Stimulated activated CD8-positive, alpha-beta memory T cell treated with anti-CD3 and anti-CD28 coated beads, Interleukin-12 subunit alpha, Interleukin-12 subunit beta, amount 100 ng/mL, for 4 hours (primary cell): ENCODE data around the gene BANP.
"Not testable (repeated sequence)": the region's sequence is repeated elsewhere in the genome, so short reads cannot be mapped to it uniquely, and the experiment has no call there.

Experiments used
- DNase-seq: peaks from one replicate; pipeline ENCODE4 v3.0.0-alpha.2; 2020; ENCODE audit warnings: low read depth

The BANP gene

DNA sequence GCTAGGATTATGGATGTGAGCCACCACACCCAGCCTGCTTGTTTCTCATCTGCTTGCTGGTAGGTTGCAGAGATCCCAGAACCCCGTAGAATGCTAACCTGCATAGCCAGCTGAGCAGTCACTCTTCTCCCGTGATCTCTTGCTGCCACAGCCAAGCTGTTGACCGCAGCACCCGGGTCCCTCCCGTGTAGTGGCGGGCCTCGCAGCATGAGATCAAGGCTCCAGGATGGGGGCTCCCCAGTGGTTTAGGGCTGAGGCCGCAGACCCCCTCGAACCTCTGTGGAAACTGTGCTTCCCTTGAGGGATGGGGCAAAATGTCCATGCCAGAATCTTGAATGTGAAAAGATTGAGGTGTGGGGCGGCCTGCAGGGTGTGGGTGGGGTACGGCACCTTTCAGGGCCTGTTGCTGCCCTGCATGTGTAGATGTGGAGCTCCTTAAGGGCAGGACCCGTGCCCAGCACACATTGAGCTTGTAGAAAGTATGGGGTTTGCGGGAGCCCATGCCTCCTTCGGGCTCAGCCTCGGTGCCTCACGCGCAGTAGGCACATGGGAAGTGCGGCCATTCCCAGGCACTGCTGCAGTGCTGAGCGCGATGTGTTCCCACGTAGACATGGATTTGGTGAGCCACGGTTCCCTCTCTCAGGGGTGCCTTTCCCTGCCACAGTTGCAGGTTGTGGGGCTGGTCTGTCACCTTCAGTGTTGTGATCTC lies 99.9 kb downstream of the BANP start:
- DNase-seq: no peak

DNA sequence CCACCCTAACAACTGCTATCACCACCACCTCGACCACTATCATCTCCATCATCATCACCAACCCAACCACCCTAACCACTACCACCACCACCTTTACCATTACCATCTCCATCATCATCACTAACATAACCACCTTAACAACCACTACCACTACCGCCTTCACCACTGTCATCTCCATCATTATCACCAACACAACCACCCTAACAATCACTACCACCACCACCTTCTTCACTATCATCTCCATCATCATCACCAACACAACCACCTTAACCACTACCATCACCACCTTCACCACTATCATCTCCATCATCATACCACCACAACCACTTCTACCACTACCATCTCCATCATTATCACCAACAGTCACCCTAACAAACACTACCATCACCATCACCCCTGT lies 101.4 kb downstream of the BANP start:
- no peak for DNase-seq

DNA sequence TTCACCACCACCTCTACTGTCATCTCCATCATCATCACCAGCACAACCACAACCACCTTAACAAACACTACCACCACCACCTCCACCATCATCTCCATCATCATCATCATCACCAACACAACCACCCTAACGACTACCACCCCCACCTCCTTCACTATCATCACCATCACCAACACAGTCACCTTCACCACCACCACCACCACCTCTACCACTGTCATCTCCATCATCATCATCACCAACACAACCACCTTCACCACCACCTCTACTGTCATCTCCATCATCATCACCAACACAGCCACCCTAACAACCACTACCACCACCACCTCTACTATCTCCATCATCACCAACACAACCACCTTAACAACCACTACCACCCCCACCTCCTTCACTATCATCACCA lies 102.2 kb downstream of the BANP start:
- not testable (repeated sequence) for DNase-seq

DNA sequence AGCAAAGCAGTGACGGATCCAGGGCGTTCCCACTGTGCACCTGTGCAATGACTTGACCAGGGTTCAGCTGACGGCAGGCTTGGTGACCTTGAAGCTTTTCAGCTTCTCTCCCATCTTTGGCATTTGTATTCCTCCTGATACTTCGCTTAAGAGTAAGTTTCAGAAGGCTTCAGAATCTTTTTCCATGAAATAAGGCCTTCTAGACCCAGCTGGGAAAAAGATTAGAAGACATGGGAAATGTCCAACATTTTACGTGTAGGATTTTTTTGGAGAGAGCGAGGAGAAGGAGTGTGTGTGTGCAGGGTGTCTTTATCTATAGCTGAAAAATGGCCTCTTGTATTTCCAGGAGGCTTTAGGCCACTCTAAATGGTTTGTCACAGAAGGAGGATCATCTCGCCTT lies 104.1 kb downstream of the BANP start:
- no peak for DNase-seq

DNA sequence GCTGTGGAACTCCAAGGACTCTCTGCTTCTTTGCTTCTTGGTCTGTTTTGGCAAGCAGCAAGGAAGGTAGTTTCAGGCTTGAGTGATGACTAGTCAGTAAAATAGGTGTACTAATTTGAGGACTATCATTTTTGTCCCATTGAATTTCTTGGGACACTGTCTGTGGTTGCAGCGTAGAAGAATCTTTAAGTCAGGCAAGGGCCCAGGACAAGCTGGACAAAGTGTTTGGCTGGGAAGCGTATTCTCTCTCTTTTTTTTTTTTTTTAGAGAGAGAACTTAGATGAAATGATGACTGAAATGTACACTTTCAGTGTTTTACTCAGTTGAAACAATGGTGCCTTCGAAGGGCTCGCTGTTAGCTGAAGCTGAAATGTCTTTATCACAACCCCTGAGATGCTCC lies 105.0 kb downstream of the BANP start:
- DNase-seq: no peak

DNA sequence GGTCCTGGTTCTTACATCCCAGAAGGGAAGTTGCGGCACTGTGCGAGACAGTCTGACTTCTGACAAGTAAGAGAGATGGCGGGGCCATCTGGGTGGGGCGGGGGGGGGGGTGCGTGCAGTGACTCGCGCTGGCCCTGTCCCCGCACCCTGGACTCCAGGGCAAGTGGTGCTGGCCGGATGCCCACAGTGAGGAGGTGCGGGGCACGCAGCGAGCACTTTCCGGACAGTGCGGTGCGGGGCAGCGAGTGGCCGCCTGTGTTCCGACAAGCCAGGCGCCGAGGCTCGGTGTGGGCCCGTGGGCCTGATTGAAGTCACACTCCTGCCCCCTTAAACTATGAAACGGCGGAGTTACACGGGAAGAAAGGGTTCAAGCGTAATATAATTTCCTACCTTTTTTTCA lies 106.4 kb downstream of the BANP start:
- no peak for DNase-seq

DNA sequence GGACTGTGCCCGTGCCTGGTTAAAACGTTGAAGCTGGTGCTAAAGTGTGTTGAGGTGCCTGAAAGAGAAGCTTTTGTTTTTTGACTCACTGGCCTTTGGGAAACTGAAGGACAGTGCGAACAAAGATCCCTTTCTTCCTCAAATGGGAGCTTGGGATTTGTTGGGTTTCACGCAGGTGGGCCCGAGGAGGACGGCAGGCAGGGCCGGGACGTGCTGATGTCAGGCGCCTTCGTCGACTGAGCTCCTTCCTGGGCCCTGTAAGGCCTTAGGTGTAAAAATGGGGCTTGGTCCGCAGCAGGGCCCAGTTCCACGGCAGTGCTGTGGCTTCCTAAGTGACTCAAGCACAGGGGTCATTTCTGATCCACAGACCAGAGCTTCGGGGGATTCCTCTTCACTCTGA lies 106.9 kb downstream of the BANP start:
- no peak for DNase-seq

DNA sequence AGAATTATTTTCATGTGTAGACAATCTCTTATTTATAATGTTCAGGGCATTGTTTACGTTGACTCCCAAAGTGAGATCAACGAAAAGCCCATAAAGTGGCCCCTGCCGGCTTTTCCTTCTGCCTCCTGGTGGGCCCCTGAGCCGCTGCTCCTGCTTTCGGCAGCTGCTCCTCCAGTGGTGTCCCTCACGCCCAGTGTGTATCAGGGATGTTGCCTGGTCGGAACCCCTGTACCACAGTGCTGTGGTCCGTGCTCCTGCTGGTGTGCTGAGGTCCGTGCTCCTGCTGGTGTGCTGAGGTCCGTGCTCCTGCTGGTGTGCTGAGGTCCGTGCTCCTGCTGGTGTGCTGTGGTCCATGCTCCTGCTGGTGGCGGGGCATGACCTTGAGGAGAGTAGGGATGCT lies 107.6 kb downstream of the BANP start:
- DNase-seq: no peak

DNA sequence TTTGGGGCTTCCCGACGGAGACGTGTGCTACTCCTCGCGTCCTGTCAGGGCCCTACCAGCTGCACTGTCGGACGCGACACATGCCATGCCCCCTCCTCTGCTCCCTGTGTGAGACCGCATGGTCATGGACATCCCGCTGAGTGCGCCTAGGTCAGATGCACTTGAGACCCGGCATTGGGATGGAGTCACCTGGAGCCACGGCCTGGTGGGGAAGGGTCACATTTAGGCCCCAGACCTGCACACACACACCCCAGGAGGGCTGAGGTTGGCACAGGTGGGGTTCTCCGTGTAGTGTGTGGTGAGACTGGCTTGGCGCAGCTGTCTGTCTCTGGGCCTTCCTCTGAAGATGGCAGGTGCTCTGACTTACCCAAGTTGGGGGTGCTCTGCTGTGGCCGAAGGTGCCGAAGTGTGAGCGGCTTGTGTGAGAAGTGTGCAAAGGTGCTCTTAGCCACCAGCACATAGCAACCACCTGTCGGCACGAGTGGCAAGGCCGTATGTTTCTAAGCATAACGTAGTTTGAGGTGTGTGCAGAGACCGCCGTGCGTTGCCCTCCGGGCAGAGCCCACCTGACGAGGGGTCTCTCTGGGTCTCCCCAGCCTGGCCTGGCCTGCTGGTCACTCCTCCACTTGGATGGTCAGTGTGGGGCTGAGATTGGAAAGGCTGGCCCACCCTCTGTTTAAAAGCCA lies 108.6 kb downstream of the BANP start:
- DNase-seq: no peak

DNA sequence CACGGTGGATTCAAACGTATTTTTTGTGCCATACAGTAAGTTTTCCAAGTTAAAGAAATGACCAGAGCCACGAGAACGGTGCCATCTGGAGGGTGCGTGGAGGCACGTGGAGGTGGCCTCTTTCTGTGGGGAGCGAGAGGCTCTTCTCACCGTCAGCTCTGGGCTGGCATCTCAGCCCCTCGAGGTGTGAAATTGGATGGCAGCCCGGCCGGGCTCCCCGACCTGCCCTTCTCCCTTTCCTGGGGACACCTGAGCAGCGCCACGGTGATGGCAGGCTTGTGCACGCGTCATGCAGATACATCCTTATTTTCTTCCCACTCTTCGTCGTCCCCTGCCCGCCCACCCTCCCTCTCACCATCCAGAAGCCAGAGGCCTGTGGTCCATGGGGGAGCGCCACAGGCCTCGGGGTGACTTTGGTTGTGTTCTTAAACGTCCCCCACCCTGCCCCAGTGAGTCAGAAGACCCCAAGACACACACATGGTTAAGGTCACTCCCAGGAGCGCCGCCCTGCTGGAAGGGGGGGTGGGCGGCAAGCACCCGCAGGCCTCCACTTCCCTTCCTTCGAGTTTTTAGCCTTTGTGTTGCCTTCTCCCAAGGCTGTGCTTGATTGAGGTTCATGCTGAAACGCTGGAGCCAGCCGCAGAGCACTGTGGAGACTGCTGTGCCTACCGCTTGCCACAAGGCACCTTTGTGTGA lies 109.4 kb downstream of the BANP start:
- no peak for DNase-seq

DNA sequence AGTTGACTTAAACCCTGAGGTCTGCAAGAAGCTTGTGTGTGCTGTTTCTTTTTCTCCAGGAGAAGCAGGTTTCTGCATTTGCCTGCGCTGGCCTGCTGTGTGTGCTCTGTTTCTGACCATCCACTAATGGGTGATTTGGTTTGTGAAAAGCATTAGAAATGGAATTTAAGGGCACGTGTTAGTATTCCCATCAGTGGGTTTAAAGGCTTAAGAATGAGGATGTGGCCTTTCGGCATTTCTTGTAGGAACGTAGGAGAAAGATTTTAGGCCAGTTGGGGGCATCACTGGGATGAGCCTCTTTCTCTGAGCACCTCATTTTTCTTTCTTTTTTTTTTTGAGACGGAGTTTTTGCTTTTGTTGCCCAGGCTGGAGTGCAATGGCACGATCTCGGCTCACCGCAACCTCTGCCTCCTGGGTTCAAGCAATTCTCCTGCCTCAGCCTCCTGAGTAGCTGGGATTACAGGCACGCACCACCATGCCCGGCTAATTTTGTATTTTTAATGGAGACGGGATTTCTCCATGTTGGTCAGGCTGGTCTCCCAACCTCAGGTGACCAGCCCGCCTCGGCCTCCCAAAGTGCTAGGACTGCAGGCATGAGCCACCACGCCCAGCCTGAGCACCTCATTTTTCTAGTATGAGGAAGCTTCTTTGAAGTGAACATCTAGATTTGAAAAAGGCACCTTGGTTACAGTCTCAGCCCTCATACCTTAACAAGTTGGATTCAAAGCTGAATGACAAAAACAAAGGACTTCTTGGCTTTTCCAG lies 110.3 kb downstream of the BANP start:
- DNase-seq: no peak

DNA sequence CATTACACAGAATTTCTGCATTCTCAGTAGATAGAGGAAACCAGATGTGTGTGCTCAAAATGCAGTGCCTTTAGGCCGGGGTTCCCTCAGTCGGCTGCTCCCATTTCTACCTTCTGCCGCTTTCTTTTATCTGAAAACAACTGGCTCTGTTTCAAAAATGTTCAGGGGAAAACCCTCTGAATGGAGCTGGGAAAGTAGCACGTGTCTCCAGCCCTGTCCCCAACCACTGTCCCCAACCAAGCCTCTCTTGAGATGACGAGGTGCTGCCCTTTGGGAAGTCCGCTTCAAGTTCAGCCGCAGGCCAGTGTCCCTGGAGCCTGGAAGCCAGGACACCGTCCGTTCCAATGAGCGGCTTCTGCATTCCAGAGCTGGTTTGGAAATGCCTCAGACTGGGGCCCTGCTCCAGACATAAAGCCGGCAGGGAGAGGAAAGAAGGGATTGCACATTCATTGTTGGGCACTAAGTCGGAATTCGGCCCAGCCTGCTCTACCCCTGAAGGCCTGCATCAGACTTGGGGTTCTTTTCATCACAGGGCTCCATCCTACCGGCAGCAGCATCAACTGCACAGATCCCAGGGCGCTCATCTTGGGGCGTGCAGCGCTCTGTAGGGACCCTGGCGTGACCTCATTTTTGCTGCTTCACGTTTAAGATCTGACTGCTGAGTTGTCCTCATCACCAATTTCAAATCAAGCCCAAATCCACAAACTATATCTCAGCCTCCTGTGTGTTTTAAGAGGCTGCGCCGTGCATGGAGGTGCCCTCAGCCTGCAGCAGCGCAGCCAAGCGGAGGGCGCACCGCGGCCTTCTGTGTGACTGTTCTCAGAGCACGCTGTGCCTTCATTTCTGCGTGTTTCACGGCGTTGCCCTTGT lies 111.3 kb downstream of the BANP start:
- DNase-seq: no peak

DNA sequence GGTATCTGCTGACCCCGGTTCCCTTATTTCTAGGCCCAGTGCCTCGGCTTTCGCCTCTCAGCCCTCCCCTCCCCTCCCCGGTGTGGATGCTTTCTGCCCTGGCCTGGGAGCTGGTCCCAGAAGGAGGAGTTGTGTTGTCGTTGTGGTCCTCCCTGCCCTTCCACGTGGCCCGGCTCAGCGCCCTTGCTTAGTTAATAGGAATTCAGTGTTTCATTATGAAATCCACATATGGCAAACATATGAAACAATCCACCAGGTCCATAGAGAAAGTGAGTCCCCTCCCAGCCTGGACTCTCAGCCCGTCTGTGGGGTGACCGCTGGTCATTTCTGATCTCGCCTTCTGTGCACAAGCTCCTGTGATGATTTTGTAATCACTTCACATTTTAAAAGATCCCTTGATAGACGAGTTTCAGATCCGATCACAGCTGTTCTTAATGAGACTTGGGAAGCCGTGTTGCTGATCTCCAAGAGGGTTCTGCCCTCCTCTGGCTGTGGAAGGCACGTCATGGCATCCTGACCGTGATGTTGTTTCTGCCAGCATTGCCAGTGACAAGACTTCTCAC lies 112.1 kb downstream of the BANP start:
- DNase-seq: no peak

DNA sequence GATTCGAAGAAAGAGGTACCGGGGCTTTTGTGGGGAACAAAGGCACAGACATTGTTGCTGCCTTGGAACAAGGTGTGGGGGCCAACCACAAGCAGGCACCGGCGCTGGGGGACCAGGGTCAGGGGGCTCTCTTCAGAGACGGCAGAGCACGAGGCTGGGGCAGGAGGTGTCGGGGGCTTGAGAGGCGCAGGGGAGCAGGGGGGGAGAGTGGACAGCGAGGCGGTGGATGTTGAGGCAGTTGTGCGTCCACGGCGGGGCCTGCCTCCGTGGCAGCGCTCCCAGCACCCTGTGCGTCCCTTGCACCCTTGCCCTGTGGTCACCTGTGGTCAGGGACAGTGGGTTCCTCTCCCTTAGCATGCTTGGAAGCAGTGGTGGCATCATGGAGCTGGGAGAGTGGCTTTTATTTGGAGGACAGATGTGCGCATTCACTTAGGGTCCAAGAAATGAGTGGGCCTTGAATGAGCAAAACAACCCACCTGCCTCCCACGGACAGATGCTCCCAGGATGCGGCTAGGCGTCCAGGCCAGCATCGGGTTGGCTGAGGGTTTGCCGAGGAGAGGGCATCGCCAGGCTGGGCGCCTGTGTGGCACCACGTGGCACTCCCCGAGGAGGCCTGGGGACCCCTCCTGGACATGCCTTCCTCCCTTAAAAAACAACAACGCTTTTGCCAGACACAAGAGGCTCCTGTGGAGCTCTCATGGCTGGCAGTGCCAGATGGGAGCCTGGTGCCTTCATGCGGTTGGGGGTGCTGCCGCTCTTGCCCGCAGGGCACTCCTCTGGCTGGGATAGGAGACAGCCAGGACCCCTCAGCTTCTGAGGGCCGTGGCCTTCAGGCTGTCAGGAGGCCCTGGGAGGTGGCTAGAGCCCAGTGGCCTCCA lies 113.0 kb downstream of the BANP start:
- no peak for DNase-seq

DNA sequence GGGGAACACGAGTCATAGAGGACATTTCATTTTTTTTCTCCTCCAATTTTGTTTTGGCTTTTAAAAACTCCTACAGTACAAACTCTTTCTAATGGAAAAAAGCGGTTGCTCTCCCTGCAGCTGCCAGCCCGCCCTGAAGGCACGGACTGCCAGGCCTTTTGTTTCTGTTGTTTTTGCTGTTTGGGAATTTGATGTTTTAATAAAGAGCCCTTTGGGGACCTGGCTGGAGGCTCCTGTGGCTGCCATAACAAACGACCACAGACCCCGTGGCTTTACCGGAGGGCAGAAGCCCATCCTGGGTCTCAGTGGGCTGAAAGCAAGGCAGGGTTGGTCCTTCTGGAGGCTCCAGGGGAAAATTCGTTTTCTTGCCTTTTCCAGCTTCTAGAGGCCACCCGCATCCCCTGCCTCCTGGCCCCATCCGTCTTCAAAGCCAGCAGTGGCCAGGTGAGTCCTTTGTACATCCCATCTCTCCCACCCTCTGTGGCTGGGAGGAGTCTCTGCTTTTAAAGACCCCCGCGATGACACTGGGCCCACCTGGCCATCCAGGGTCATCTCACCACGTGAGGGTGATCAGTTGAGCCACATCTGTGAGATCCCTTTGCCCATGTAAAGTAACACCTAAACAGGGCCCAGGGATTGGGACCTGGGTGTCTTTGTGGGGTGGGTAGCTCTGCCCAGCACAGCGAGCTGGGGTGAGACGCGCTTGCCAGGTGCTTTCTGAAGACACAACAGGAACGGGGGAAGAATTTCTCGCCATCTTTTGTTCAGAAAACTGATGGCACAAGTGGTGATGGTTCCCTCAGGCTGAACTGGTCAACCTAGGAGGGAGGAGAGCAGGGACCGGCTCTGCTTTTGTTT lies 113.9 kb downstream of the BANP start:
- DNase-seq: no peak

DNA sequence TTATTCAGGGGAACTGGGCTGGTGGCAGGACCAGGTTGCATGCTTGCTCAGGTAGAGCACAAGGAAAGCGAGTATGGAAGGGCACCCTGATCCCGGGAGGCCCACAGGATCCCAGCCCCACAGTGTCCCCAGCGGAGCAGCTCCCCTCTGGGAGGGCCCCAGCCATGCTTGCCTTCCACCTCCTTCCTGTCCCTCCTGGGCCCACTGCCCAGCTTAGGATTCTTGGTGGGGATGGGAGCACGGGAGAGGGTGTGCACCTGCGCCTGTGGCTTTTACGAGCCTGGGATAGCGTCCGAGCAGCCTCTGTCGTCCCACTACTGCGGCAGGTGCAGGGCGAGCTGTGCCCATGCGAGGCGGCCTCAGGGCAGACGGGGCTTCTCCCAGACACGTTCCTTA lies 114.5 kb downstream of the BANP start:
- no peak for DNase-seq

DNA sequence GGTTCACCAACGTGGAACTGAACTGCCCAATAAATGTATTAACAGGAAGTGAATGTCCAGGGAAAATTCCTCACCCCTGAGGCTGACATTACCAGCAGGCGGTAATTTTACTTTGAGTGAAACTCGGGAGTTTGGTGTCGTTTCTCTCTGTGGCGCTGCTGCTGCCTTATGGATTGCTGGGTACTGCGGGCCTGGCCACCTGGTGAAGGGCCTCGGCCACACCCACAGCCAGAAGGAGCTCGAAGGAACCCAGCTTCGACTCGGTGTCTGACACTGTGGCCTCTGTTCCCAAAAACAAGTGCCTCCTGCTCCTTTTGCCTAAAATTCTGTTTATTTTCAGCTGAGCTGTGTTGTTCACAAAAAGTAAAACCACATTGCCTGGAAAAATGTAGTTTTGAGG lies 115.0 kb downstream of the BANP start:
- DNase-seq: no peak

DNA sequence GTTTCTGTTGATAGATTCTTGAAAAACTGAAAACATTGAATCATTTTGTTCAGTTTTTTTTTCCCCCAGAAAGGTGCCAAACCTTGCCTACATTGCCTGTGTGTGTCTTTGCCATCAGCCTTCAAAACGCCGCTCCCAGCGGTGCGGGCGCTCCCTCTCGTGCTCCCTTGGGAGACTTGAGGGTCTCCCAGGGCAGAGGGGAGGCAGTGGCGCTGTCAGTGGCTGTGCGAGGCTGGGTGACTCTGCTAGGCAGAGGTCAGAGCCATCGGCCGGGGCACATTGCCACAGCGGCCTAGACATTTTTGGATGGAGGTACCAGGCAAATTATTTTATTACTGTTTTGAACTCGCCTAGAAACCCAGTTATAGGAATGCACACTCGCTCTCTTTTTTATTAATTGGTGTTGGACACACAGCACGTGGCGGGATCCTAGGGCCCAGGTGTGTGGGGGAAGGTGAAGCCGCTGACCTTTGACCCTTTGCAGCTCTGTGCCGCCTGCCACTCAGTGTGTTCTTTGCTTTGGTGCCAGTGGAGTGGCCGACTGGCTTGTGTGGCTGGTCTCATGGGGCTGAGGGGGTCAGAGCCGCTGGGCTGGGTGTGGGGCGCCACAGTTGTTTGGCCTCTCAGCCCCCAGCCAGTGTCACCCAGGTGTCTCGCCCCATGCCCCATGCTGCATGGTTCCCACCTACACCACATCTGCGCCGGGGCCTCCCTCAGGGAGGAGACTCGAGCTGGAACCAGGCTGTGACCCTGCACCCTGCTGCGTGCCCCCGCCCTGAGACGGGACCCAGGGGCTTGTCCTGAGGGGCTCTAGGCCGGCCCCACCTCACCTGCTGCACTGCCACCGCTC lies 115.7 kb downstream of the BANP start:
- no peak for DNase-seq
